GM12878 (cell line): ENCODE data around the gene EEF1AKMT3. TPM values are rescaled to one million over a fixed set of nuclear protein-coding genes. Genes with fewer than 3 reads are reported as not detected.

ENCODE experiments used
- ASH2L ChIP-seq: fragments of 300-600, 200-600 bp; sonication (generic); IDR thresholded peaks from 2 replicates; pipeline ENCODE4 v1.6.1; 2017; ENCODE audit warnings: low read depth, mild to moderate bottlenecking, borderline replicate concordance
- ATF7 ChIP-seq: fragments of 450-650 bp; IDR thresholded peaks from 2 replicates; pipeline ENCODE4 v1.6.1; 2016; ENCODE audit warnings: low read depth, mild to moderate bottlenecking
- BCL3 ChIP-seq: IDR thresholded peaks from 2 replicates; pipeline ENCODE4 v1.6.1; 2011; ENCODE audit warnings: borderline replicate concordance, low read depth, mild to moderate bottlenecking, moderate library complexity, low read length; ENCODE audit not compliant: insufficient read depth, poor library complexity, severe bottlenecking
- CREM ChIP-seq: IDR thresholded peaks from 2 replicates; pipeline ENCODE4 v1.6.1; 2014; ENCODE audit warnings: antibody characterized with exemption, low read depth
- DPF2 ChIP-seq: fragments of 450-650 bp; IDR thresholded peaks from 2 replicates; pipeline ENCODE4 v1.6.1; 2017; ENCODE audit warnings: mild to moderate bottlenecking
- E2F8 ChIP-seq: fragments of 450-650 bp; IDR thresholded peaks from 2 replicates; pipeline ENCODE4 v1.6.1; 2018; ENCODE audit warnings: mild to moderate bottlenecking, low read depth, moderate library complexity; ENCODE audit not compliant: partially characterized antibody
- HDAC2 ChIP-seq: fragments of 200-600 bp; sonication (generic); IDR thresholded peaks from 2 replicates; pipeline ENCODE4 v1.6.1; 2017
- HDGF ChIP-seq: fragments of 450-650 bp; IDR thresholded peaks from 2 replicates; pipeline ENCODE4 v1.6.1; 2016; ENCODE audit warnings: antibody characterized with exemption
- IKZF2 ChIP-seq, 2 experiments: fragments of 450-650 bp; IDR thresholded peaks; 2 replicates each; pipeline ENCODE4 v1.6.1; 2017; ENCODE audit warnings: mild to moderate bottlenecking in 2 of 2, moderate library complexity in 2 of 2
- IRF5 ChIP-seq: fragments of 450-650 bp; IDR thresholded peaks from 2 replicates; pipeline ENCODE4 v1.6.1; 2017; ENCODE audit warnings: borderline replicate concordance
- MTA2 ChIP-seq: fragments of 450-650 bp; IDR thresholded peaks from 2 replicates; pipeline ENCODE4 v1.6.1; 2016; ENCODE audit warnings: low read depth, mild to moderate bottlenecking, moderate library complexity
- MYC ChIP-seq: IDR thresholded peaks from 2 replicates; pipeline ENCODE4 v1.6.1; 2011; ENCODE audit warnings: mild to moderate bottlenecking, low read length, moderate library complexity, inconsistent platforms; ENCODE audit not compliant: insufficient read depth, insufficient replicate concordance, insufficient read length, severe bottlenecking
- NKRF ChIP-seq: fragments of 450-650 bp; conservative IDR thresholded peaks from 2 replicates; pipeline ENCODE4 v1.6.1; 2017; ENCODE audit warnings: mild to moderate bottlenecking, moderate library complexity
- NR2C2 ChIP-seq: IDR thresholded peaks from 2 replicates; pipeline ENCODE4 v1.6.1; 2011; ENCODE audit warnings: borderline replicate concordance, low read depth; ENCODE audit not compliant: control insufficient read depth, insufficient read length
- NRF1 ChIP-seq: conservative IDR thresholded peaks from 2 replicates; pipeline ENCODE4 v1.6.1; 2011; ENCODE audit warnings: mild to moderate bottlenecking, low read depth, low read length, improper control_type of control experiment
- PKNOX1 ChIP-seq: fragments of 450-650 bp; IDR thresholded peaks from 2 replicates; pipeline ENCODE4 v1.6.1; 2016; ENCODE audit warnings: mild to moderate bottlenecking
- RELB ChIP-seq: fragments of 450-650 bp; IDR thresholded peaks from 2 replicates; pipeline ENCODE4 v1.6.1; 2017; ENCODE audit warnings: low read depth, mild to moderate bottlenecking, moderate library complexity
- SIN3A ChIP-seq: IDR thresholded peaks from 2 replicates; pipeline ENCODE4 v1.6.1; 2012; ENCODE audit warnings: low read depth, low read length, improper control_type of control experiment
- SUZ12 ChIP-seq: fragments of 200-600 bp; sonication (generic); IDR thresholded peaks from one replicate; pipeline ENCODE4 v1.6.1; 2018; ENCODE audit warnings: antibody characterized with exemption, mild to moderate bottlenecking; ENCODE audit not compliant: unreplicated experiment
- polyA plus RNA-seq, 11 experiments: library from polyadenylated mRNA; depleted of rRNA in 4 of 11; unstranded in 6 of 11; stranded (reverse) in 5 of 11; fragments of >200 nt; fragmentation: Nextera tagmentation in 4 of 11; fragmentation: Illumina TruSeq in 1 of 11; extraction: Ambion mirVana in 4 of 11; extraction: Trizol in 1 of 11; gene quantifications; 1 replicate in 1 of 11; 2 replicates in 10 of 11; pipeline versions ENCODE4 v1.2.1 to v1.2.3, GENCODE V29; 2011 to 2016; ENCODE audit warnings: inconsistent platforms in 2 of 11, missing spikeins in 2 of 11, low read depth in 1 of 11
- total RNA-seq, 4 experiments: library from RNA; depleted of rRNA in 3 of 4; stranded (reverse); fragments of >200 nt in 3 of 4; fragmentation: Illumina TruSeq in 1 of 4; extraction: Trizol in 1 of 4; gene quantifications; 2 replicates each; pipeline versions ENCODE4 v1.2.1 to v1.2.3, GENCODE V29; 2013 to 2021

The EEF1AKMT3 gene
- total and polyA plus RNA-seq, 10 of the 15 experiments (the other 5 are each of a cell fraction or from before 2014, with no cell fraction given): 1.2 to 8.2 (median 3.5) TPM

- TF ChIP-seq NKRF: 0 out of 2 replicates have a peak, but pooled peaks have one; percentile 26
- no peak for TF ChIP-seq MYC
- peak; percentile 99 for TF ChIP-seq PKNOX1
- 0 out of 2 replicates have a peak, but pooled peaks have one; percentile 26 for TF ChIP-seq SIN3A
- peak; percentile 61 to 66; a peak in 3 of 4 replicates for TF ChIP-seq IKZF2 (IDR thresholded peaks at IDR 0.05)
- no peak for TF ChIP-seq SUZ12
- TF ChIP-seq CREM: peak; percentile 75
- 0 out of 2 replicates have a peak, but pooled peaks have one; percentile 27 for TF ChIP-seq HDGF
- TF ChIP-seq IRF5: no peak
- TF ChIP-seq HDAC2: no peak
- peak; percentile 89 for TF ChIP-seq RELB
- peak; percentile 43; the same call in 1 of the 2 replicates for TF ChIP-seq NRF1
- no peak for TF ChIP-seq NR2C2
- TF ChIP-seq ASH2L: no peak
- TF ChIP-seq DPF2: peak; percentile 76
- TF ChIP-seq BCL3: peak; percentile 69
- TF ChIP-seq E2F8: peak; percentile 14
- TF ChIP-seq MTA2: 0 out of 2 replicates have a peak, but pooled peaks have one; percentile 4
- peak; percentile 100 for TF ChIP-seq ATF7
These were observed 27.5 kb upstream of the EEF1AKMT3 start, which contains the start of gene TSPAN31 (continued) for GRCh38 chr12:57744777-57745484.
